Hepatocyte (in vitro differentiated cells): ENCODE data around the gene TTC9. TPM values are rescaled to one million over a fixed set of nuclear protein-coding genes. Genes with fewer than 3 reads are reported as not detected.

Experiments
- DNase-seq: peaks from one replicate; pipeline ENCODE4 v3.0.0-alpha.2; 2016; ENCODE audit warnings: low spot score
- H2AFZ ChIP-seq: fragments of 200-600 bp; sonication (generic); 2 replicates; pipeline ENCODE4 v1.6.0; 2016; ENCODE audit warnings: antibody characterized with exemption, mild to moderate bottlenecking
- H3K27ac ChIP-seq: fragments of 200-600 bp; sonication (generic); 2 replicates; pipeline ENCODE4 v1.5.1; 2016; ENCODE audit warnings: mild to moderate bottlenecking
- H3K27me3 ChIP-seq: fragments of 200-600 bp; sonication (generic); 2 replicates; pipeline ENCODE4 v1.6.1; 2016
- H3K36me3 ChIP-seq: fragments of 200-600 bp; sonication (generic); replicated peaks from 2 replicates; pipeline ENCODE4 v1.5.1; 2016; ENCODE audit warnings: low read depth; ENCODE audit not compliant: insufficient read depth
- H3K4me1 ChIP-seq: fragments of 200-600 bp; sonication (generic); 2 replicates; pipeline ENCODE4 v1.5.1; 2016; ENCODE audit warnings: mild to moderate bottlenecking, moderate library complexity; ENCODE audit not compliant: insufficient read depth
- H3K4me2 ChIP-seq: fragments of 200-600 bp; sonication (generic); 2 replicates; pipeline ENCODE4 v1.6.0; 2016
- H3K4me3 ChIP-seq: fragments of 200-600 bp; sonication (generic); 2 replicates; pipeline ENCODE4 v1.5.1; 2016; ENCODE audit warnings: mild to moderate bottlenecking
- H3K79me2 ChIP-seq: fragments of 200-600 bp; sonication (generic); 2 replicates; pipeline ENCODE4 v1.6.0; 2017; ENCODE audit warnings: mild to moderate bottlenecking
- H3K9me2 ChIP-seq: fragments of 200-600 bp; sonication (generic); replicated peaks from 2 replicates; pipeline ENCODE4 v1.6.0; 2017; ENCODE audit warnings: mild to moderate bottlenecking; ENCODE audit not compliant: insufficient read depth
- H3K9me3 ChIP-seq: fragments of 200-600 bp; sonication (generic); 2 replicates; pipeline ENCODE4 v1.5.1; 2016; ENCODE audit warnings: low read depth, mild to moderate bottlenecking
- H4K20me1 ChIP-seq: fragments of 200-600 bp; sonication (generic); 2 replicates; pipeline ENCODE4 v1.6.0; 2016; ENCODE audit warnings: mild to moderate bottlenecking; ENCODE audit not compliant: insufficient read depth, poor library complexity, severe bottlenecking
- EZH2 ChIP-seq: fragments of 200-600 bp; sonication (generic); IDR thresholded peaks from 2 replicates; pipeline ENCODE4 v1.6.1; 2016; ENCODE audit warnings: antibody characterized with exemption, mild to moderate bottlenecking, borderline replicate concordance
- EZH2phosphoT487 ChIP-seq: fragments of 200-600 bp; sonication (generic); IDR thresholded peaks from one replicate; pipeline ENCODE4 v1.6.1; 2018; ENCODE audit warnings: antibody characterized with exemption, mild to moderate bottlenecking, low read depth, moderate library complexity; ENCODE audit not compliant: unreplicated experiment, severe bottlenecking
- WGBS: methylation state at CpG from one replicate; pipeline ENCODE4 v1.1.6; 2016; ENCODE audit warnings: low lambda C conversion rate; ENCODE audit errors: missing lambda C conversion rate; 5-methylcytosine and 5-hydroxymethylcytosine counted together
- polyA plus RNA-seq: library from polyadenylated mRNA; unstranded; fragments of >200 nt; fragmentation: Nextera tagmentation; extraction: Ambion mirVana; gene quantifications from 2 replicates; pipeline ENCODE4 v1.2.1, GENCODE V29; 2016
- total RNA-seq: library from RNA; depleted of rRNA; stranded (reverse); fragments of >200 nt; gene quantifications from 2 replicates; pipeline ENCODE4 v1.2.3, GENCODE V29; 2014
- TF ChIP-seq, protein P1 (sequence below): fragments of 200-600 bp; sonication (generic); IDR thresholded peaks from 2 replicates; pipeline ENCODE4 v1.5.1; 2016; ENCODE audit warnings: antibody characterized with exemption, mild to moderate bottlenecking; ENCODE audit not compliant: poor library complexity

Gene TTC9
- total and polyA plus RNA-seq, 2 experiments from 2014 or later, result 3.6 to 4.9 TPM

DNA sequence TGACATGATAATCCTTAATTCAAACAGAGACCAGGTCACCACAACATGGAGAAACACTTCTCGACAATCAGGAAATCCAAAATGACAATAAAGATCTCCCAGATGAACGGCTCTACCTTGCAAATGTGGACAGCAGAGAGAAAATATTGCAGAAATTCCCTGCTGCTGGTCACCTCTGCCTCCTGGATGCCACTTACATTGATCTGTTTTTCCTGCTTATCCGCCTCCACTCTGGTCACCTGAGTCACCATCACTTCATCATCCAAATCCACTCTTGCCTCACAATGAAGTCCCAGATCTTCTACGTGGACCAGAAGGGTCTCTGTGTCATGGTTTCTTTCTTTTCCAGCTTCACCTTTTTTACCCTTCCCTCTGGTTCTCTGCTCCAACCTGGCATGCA is 21.1 kb downstream of the TTC9 start:
- no peak overlapping the region for H3K27ac ChIP-seq
- no peaks in the 10 kb centered on the region for H3K79me2 ChIP-seq
- no peaks in the 10 kb centered on the region for H3K9me2 ChIP-seq
- no peak for DNase-seq
- no peaks in the 10 kb centered on the region for H4K20me1 ChIP-seq
- peaks cover 21% of the 10 kb centered on the region for H3K4me1 ChIP-seq
- no peak overlapping the region for H2AFZ ChIP-seq
- no peaks in the 10 kb centered on the region for H3K36me3 ChIP-seq
- WGBS, result 88% methylated on average over 4 of the region's 4 CpGs
- H3K27me3 ChIP-seq, result no peaks in the 10 kb centered on the region
- H3K9me3 ChIP-seq, result no peaks in the 10 kb centered on the region
- no peak overlapping the region for H3K4me2 ChIP-seq
- H3K4me3 ChIP-seq, result no peak overlapping the region
- TF ChIP-seq EZH2phosphoT487 (no peak), EZH2 (no peak)
- TF ChIP-seq, protein P1, sequence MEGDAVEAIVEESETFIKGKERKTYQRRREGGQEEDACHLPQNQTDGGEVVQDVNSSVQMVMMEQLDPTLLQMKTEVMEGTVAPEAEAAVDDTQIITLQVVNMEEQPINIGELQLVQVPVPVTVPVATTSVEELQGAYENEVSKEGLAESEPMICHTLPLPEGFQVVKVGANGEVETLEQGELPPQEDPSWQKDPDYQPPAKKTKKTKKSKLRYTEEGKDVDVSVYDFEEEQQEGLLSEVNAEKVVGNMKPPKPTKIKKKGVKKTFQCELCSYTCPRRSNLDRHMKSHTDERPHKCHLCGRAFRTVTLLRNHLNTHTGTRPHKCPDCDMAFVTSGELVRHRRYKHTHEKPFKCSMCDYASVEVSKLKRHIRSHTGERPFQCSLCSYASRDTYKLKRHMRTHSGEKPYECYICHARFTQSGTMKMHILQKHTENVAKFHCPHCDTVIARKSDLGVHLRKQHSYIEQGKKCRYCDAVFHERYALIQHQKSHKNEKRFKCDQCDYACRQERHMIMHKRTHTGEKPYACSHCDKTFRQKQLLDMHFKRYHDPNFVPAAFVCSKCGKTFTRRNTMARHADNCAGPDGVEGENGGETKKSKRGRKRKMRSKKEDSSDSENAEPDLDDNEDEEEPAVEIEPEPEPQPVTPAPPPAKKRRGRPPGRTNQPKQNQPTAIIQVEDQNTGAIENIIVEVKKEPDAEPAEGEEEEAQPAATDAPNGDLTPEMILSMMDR, result no peak

DNA sequence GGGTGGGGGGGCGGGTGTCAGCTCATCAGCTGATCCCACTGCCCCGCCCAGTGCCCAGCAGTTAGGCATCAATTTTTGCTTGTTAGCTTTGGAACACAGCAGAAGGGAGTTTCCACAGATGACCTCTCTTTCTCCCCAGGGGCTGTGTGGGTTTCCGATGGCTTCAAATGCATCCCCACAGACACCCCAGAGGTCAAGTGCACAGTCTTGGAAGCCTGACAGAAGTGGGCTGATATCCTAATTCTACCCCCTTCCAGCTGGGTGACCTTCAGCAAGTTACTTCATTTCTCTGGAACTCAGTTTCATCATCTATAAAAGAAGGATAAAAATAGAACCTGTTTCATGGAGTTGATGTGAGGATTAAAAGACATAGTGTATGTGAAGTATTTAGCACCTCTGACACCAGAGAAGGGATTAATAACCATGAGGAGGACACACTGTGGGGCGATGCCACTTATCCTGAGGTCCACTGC is 22.0 kb downstream of the TTC9 start:
- 81% methylated on average over 4 of the region's 4 CpGs for WGBS
- peaks cover 21% of the 10 kb centered on the region for H3K4me1 ChIP-seq
- H3K27me3 ChIP-seq, result no peaks in the 10 kb centered on the region
- H2AFZ ChIP-seq, result no peak overlapping the region
- H3K27ac ChIP-seq, result no peak overlapping the region
- H3K4me2 ChIP-seq, result no peak overlapping the region
- no peaks in the 10 kb centered on the region for H3K9me2 ChIP-seq
- TF ChIP-seq, protein P1, result no peak
- TF ChIP-seq EZH2 (no peak), EZH2phosphoT487 (no peak)
- no peak for DNase-seq
- H3K36me3 ChIP-seq, result no peaks in the 10 kb centered on the region
- H4K20me1 ChIP-seq, result no peaks in the 10 kb centered on the region
- H3K4me3 ChIP-seq, result no peak overlapping the region
- no peaks in the 10 kb centered on the region for H3K9me3 ChIP-seq
- no peaks in the 10 kb centered on the region for H3K79me2 ChIP-seq

DNA sequence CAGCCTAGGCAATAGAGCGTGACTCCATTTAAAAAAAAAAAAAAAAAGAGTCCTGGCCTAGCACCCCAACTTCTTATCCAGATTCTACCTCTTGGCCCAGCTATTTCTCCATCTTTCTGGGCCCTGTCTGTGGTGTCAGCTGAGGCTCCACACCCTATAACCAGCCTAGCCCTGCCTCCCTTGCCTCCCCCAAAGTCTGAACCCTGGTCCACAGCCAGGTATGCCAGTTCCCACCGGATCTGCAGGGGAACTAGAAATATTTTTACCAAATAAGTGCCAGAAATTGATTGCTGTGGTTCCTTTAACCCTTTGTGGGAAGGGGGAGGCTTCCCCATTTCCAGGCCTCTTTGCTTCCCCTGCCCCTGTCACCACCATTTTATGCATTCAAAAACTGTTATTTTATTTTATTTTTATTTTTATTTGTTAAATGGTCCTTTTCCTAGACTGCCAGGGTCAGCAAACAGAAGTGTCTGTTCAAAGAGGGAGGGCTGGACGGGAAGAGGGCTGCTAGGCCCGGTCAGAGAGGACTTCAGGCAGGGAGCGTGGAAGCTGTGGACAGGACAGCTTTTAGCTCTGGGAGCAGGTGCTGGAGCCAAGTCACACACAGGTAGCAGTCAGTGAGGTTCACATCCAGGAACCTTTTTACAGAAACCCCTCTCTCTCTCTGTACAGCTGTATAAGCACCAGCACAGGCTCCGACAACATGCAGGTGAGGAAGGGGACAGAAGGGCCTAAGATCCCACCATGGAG is 23.2 kb downstream of the TTC9 start:
- Histone ChIP-seq H3K4me2 (peak overlapping the region; percentile 31), H3K4me3 (no peak overlapping the region), H3K27me3 (no peaks in the 10 kb centered on the region), H3K4me1 (peaks cover 21% of the 10 kb centered on the region), H3K79me2 (no peaks in the 10 kb centered on the region), H2AFZ (no peak overlapping the region), H3K36me3 (no peaks in the 10 kb centered on the region), H4K20me1 (no peaks in the 10 kb centered on the region), H3K9me3 (no peaks in the 10 kb centered on the region), H3K9me2 (no peaks in the 10 kb centered on the region), H3K27ac (peak overlapping the region; percentile 85)
- DNase-seq, result no peak
- WGBS, result 81% methylated on average over 6 of the region's 6 CpGs
- TF ChIP-seq, protein P1, result no peak
- TF ChIP-seq EZH2phosphoT487, result no peak
- TF ChIP-seq EZH2, result no peak
